Astrocyte (in vitro differentiated cells and primary cell): ENCODE measurements around the gene EXOG. TPM values are rescaled to one million over a fixed set of nuclear protein-coding genes. Genes with fewer than 3 reads are reported as not detected.
A peak's percentile ranks its signal among the peaks of the same experiment; 100 is the strongest.

Experiments
- DNase-seq: peaks from one replicate; pipeline ENCODE4 v3.0.0-alpha.2; 2010; ENCODE audit warnings: low read depth
- FAIRE-seq: peaks from 2 replicates; lab custom pipeline; 2011; peaks lifted over from hg19 to GRCh38; lab: Jason Lieb, UNC
- H2AFZ ChIP-seq: 2 replicates; pipeline ENCODE4 v1.6.0; 2012; ENCODE audit warnings: low read depth, low read length, inconsistent platforms
- H3K27ac ChIP-seq: 2 replicates; pipeline ENCODE4 v1.5.1; 2011; ENCODE audit warnings: low read depth, low read length, inconsistent platforms
- H3K27me3 ChIP-seq: 2 replicates; pipeline ENCODE4 v1.6.0; 2011; ENCODE audit warnings: low read length, inconsistent platforms; ENCODE audit not compliant: insufficient read depth
- H3K36me3 ChIP-seq: 2 replicates; pipeline ENCODE4 v1.5.1; 2011; ENCODE audit warnings: low read length, inconsistent platforms; ENCODE audit not compliant: insufficient read depth
- H3K4me1 ChIP-seq: 2 replicates; pipeline ENCODE4 v1.5.1; 2011; ENCODE audit warnings: low read length, inconsistent platforms; ENCODE audit not compliant: insufficient read depth
- H3K4me2 ChIP-seq: 2 replicates; pipeline ENCODE4 v1.6.0; 2012; ENCODE audit warnings: low read length, inconsistent platforms
- H3K4me3 ChIP-seq: 2 replicates; pipeline ENCODE4 v1.5.1; 2011; ENCODE audit warnings: low read depth, mild to moderate bottlenecking, low read length, inconsistent platforms; ENCODE audit not compliant: insufficient read depth
- H3K79me2 ChIP-seq: 2 replicates; pipeline ENCODE4 v1.6.0; 2012; ENCODE audit warnings: mild to moderate bottlenecking, low read length, inconsistent platforms; ENCODE audit not compliant: insufficient read depth
- H3K9ac ChIP-seq: 2 replicates; pipeline ENCODE4 v1.6.0; 2012; ENCODE audit warnings: mild to moderate bottlenecking, low read length, inconsistent platforms
- H3K9me3 ChIP-seq: 2 replicates; pipeline ENCODE4 v1.5.1; 2012; ENCODE audit warnings: low read depth, mild to moderate bottlenecking, low read length, inconsistent platforms; ENCODE audit not compliant: insufficient read depth
- H4K20me1 ChIP-seq: 2 replicates; pipeline ENCODE4 v1.6.0; 2012; ENCODE audit warnings: low read length, inconsistent platforms; ENCODE audit not compliant: insufficient read depth
- H3K27ac Mint-ChIP-seq: one replicate; pipeline ENCODE4 v1.8.0; 2021; ENCODE audit warnings: mild to moderate bottlenecking, mixed read lengths; ENCODE audit not compliant: unreplicated experiment
- H3K27me3 Mint-ChIP-seq: one replicate; pipeline ENCODE4 v1.8.0; 2021; ENCODE audit warnings: low read depth, mixed read lengths; ENCODE audit not compliant: unreplicated experiment
- H3K36me3 Mint-ChIP-seq: one replicate; pipeline ENCODE4 v1.8.0; 2021; ENCODE audit warnings: low read depth, mixed read lengths; ENCODE audit not compliant: unreplicated experiment
- H3K4me1 Mint-ChIP-seq: one replicate; pipeline ENCODE4 v1.8.0; 2021; ENCODE audit warnings: low read depth, mixed read lengths; ENCODE audit not compliant: unreplicated experiment
- H3K4me3 Mint-ChIP-seq: one replicate; pipeline ENCODE4 v1.8.0; 2021; ENCODE audit warnings: mild to moderate bottlenecking, moderate library complexity, mixed read lengths; ENCODE audit not compliant: unreplicated experiment
- H3K9me3 Mint-ChIP-seq: one replicate; pipeline ENCODE4 v1.8.0; 2021; ENCODE audit warnings: mild to moderate bottlenecking, mixed read lengths; ENCODE audit not compliant: unreplicated experiment
- CTCF ChIP-seq: IDR thresholded peaks from 2 replicates; pipeline ENCODE4 v1.5.1; 2011; ENCODE audit warnings: low read depth, mild to moderate bottlenecking, inconsistent platforms, low read length, moderate library complexity; ENCODE audit not compliant: insufficient read depth
- EZH2 ChIP-seq: IDR thresholded peaks from 2 replicates; pipeline ENCODE4 v1.6.1; 2012; ENCODE audit warnings: mild to moderate bottlenecking, low read length, inconsistent platforms; ENCODE audit not compliant: insufficient read depth
- total RNA-seq: library from RNA; stranded (reverse); gene quantifications from 2 replicates; pipeline ENCODE4 v1.2.1, GENCODE V29; 2021

EXOG gene
- total RNA-seq, 1 donor from 2014 or later, result 11.5 TPM

GRCh38 chr3:38548154-38548931 lies 52.2 kb downstream of the EXOG start:
- peaks cover 3% of the 10 kb centered on the region for H3K36me3 Mint-ChIP-seq
- peaks cover 17% of the 10 kb centered on the region for H3K27me3 Mint-ChIP-seq
- H3K4me3 Mint-ChIP-seq, result no peak overlapping the region
- peak overlapping the region; percentile 50 for H3K27ac Mint-ChIP-seq
- H4K20me1 ChIP-seq, result no peaks in the 10 kb centered on the region
- DNase-seq (peak; percentile 18), FAIRE-seq (no peak)
- H3K79me2 ChIP-seq, result no peaks in the 10 kb centered on the region
- no peaks in the 10 kb centered on the region for H3K36me3 ChIP-seq
- H3K4me3 ChIP-seq, result no peak overlapping the region
- no peak overlapping the region for H3K4me2 ChIP-seq
- no peaks in the 10 kb centered on the region for H3K9me3 Mint-ChIP-seq
- no peak overlapping the region for H3K9ac ChIP-seq
- peaks cover 11% of the 10 kb centered on the region for H3K4me1 Mint-ChIP-seq
- no peaks in the 10 kb centered on the region for H3K4me1 ChIP-seq
- TF ChIP-seq CTCF (no peak), EZH2 (no peak)
- H2AFZ ChIP-seq, result no peak overlapping the region
- no peaks in the 10 kb centered on the region for H3K9me3 ChIP-seq
- H3K27me3 ChIP-seq, result no peaks in the 10 kb centered on the region
- no peak overlapping the region for H3K27ac ChIP-seq

GRCh38 chr3:38549082-38549481 lies 52.9 kb downstream of the EXOG start:
- H2AFZ ChIP-seq, result no peak overlapping the region
- no peak overlapping the region for H3K9ac ChIP-seq
- Mint-ChIP-seq H3K4me1 (peaks cover 11% of the 10 kb centered on the region), H3K4me3 (no peak overlapping the region), H3K27ac (no peak overlapping the region), H3K36me3 (peaks cover 3% of the 10 kb centered on the region), H3K9me3 (no peaks in the 10 kb centered on the region), H3K27me3 (peaks cover 17% of the 10 kb centered on the region)
- H3K36me3 ChIP-seq, result no peaks in the 10 kb centered on the region
- H3K4me1 ChIP-seq, result no peaks in the 10 kb centered on the region
- H3K4me2 ChIP-seq, result no peak overlapping the region
- no peaks in the 10 kb centered on the region for H3K79me2 ChIP-seq
- no peak overlapping the region for H3K4me3 ChIP-seq
- FAIRE-seq (no peak), DNase-seq (no peak)
- H3K27me3 ChIP-seq, result no peaks in the 10 kb centered on the region
- no peaks in the 10 kb centered on the region for H4K20me1 ChIP-seq
- no peak for TF ChIP-seq CTCF
- no peak for TF ChIP-seq EZH2
- H3K27ac ChIP-seq, result no peak overlapping the region
- H3K9me3 ChIP-seq, result no peaks in the 10 kb centered on the region

- DNase-seq (no peak), FAIRE-seq (no peak)
- no peak overlapping the region for H3K4me3 Mint-ChIP-seq
- peaks cover 17% of the 10 kb centered on the region for H3K27me3 Mint-ChIP-seq
- H3K4me3 ChIP-seq, result no peak overlapping the region
- H2AFZ ChIP-seq, result no peak overlapping the region
- H3K9me3 Mint-ChIP-seq, result peaks cover 1% of the 10 kb centered on the region
- no peaks in the 10 kb centered on the region for H3K36me3 ChIP-seq
- no peak overlapping the region for H3K27ac ChIP-seq
- no peak overlapping the region for H3K9ac ChIP-seq
- no peaks in the 10 kb centered on the region for H3K79me2 ChIP-seq
- H3K4me1 ChIP-seq, result no peaks in the 10 kb centered on the region
- peaks cover 11% of the 10 kb centered on the region for H3K4me1 Mint-ChIP-seq
- no peaks in the 10 kb centered on the region for H4K20me1 ChIP-seq
- H3K4me2 ChIP-seq, result no peak overlapping the region
- TF ChIP-seq CTCF, result no peak
- TF ChIP-seq EZH2, result no peak
- H3K9me3 ChIP-seq, result no peaks in the 10 kb centered on the region
- H3K27me3 ChIP-seq, result no peaks in the 10 kb centered on the region
- H3K36me3 Mint-ChIP-seq, result peaks cover 3% of the 10 kb centered on the region
- no peak overlapping the region for H3K27ac Mint-ChIP-seq
These were observed 53.3 kb downstream of the EXOG start for GRCh38 chr3:38549486-38549885.
